Upper lobe of left lung (tissue), 6 donors: ENCODE results near the gene R3HDM4. TPM values are rescaled to one million over a fixed set of nuclear protein-coding genes. Genes with fewer than 3 reads are reported as not detected.

ENCODE experiments used
- ATAC-seq, 2 donors: fragments of 200-7000 bp; cut with Tn5 transposase; one replicate each; pipeline ENCODE4 v1.9.1; 2022; ENCODE audit warnings: mild to moderate bottlenecking in 2 of 2, moderate library complexity in 2 of 2; ENCODE audit not compliant: low FRiP score in 2 of 2
- DNase-seq, 2 donors: peaks; one replicate each; pipeline ENCODE4 v3.0.0-alpha.2; 2019 to 2020
- H3K27ac ChIP-seq, 4 donors: fragments of 200-600 bp; sonication (generic); one replicate each; pipeline ENCODE4 v1.5.1; 2016 to 2019
- H3K27me3 ChIP-seq, 4 donors: fragments of 200-600 bp; sonication (generic); one replicate each; pipeline ENCODE4 v1.5.1; 2017 to 2019
- H3K36me3 ChIP-seq, 4 donors: fragments of 200-600 bp; sonication (generic); one replicate each; pipeline ENCODE4 v1.5.1; 2016 to 2019
- H3K4me1 ChIP-seq, 4 donors: fragments of 200-600 bp; sonication (generic); one replicate each; pipeline ENCODE4 v1.5.1; 2018 to 2019
- H3K4me3 ChIP-seq, 4 donors: fragments of 200-600 bp; sonication (generic); one replicate each; pipeline ENCODE4 v1.5.1; 2017 to 2019; ENCODE audit warnings: mild to moderate bottlenecking in 2 of 4, moderate library complexity in 1 of 4
- H3K9me3 ChIP-seq, 4 donors: fragments of 200-600 bp; sonication (generic); one replicate each; pipeline ENCODE4 v1.5.1; 2018 to 2019
- CTCF ChIP-seq, 6 experiments: fragments of 450-650 bp in 4 of 6; fragments of 200-600 bp in 2 of 6; sonication (generic) in 2 of 6; IDR thresholded peaks; one replicate each; pipeline ENCODE4 v1.5.1; 2016 to 2019; ENCODE audit warnings: antibody characterized with exemption in 6 of 6
- EP300 ChIP-seq, 4 donors: sonication (generic); formaldehyde crosslinking; IDR thresholded peaks; one replicate each; pipeline ENCODE4 v1.5.1; 2017; ENCODE audit warnings: antibody characterized with exemption in 4 of 4, control low read depth in 2 of 4
- POLR2A ChIP-seq, 4 donors: fragments of 450-650 bp; IDR thresholded peaks; one replicate each; pipeline ENCODE4 v1.5.1; 2016 to 2017; ENCODE audit warnings: antibody characterized with exemption in 4 of 4, mild to moderate bottlenecking in 2 of 4
- POLR2AphosphoS5 ChIP-seq, 2 donors: sonication (generic); formaldehyde crosslinking; IDR thresholded peaks; one replicate each; pipeline ENCODE4 v1.5.1; 2017; ENCODE audit warnings: antibody characterized with exemption in 2 of 2
- WGBS, 2 donors: methylation state at CpG; one replicate each; pipeline ENCODE4 v1.1.5; 2017 to 2018; 5-methylcytosine and 5-hydroxymethylcytosine counted together
- total RNA-seq, 6 donors: library from RNA; depleted of rRNA in 4 of 6; stranded (reverse); fragments of >200 nt in 4 of 6; gene quantifications; one replicate each; pipeline versions ENCODE4 v1.1.0 to v1.2.1, GENCODE V29; 2016 to 2021
- donor health status: DM: no; HTN: no; CAD: no; lungs with moderate emphysema.
- donor health status: DM: no; HTN: yes; CAD: no; lungs with severe emphysema.

R3HDM4 gene
- 10 to 100 TPM; 39.6 to 71.2 (median 63.3) TPM for total RNA-seq

- H3K4me1 ChIP-seq, result peaks cover 29 to 44% (median 41%) of the 10 kb centered on the region in 4 donors
- H3K27ac ChIP-seq, result peak within 1 kb of the TSS; percentile 94 to 100 (median 96)
- peak; percentile 52 to 92 for ATAC-seq
- 0 to 1% methylated on average over 22 to 29 of the region's 76 CpGs for WGBS, 2 donors
- peak within 1 kb of the TSS; percentile 79 to 97 (median 84) for H3K4me3 ChIP-seq
- peak in 3 of 4 donors; percentile 12 to 69 (median 35) for TF ChIP-seq POLR2A (IDR thresholded peaks at IDR 0.05)
- TF ChIP-seq CTCF (IDR thresholded peaks at IDR 0.05), result peak in 1 of 6 experiments; percentile 7
- TF ChIP-seq EP300 (IDR thresholded peaks at IDR 0.05), result no peak
- TF ChIP-seq POLR2AphosphoS5 (IDR thresholded peaks at IDR 0.05), result peak; percentile 81 to 83
- H3K9me3 ChIP-seq, result no peaks in the 10 kb centered on the region
- peaks cover 1 to 19% (median 16%) of the 10 kb centered on the region in 4 donors for H3K27me3 ChIP-seq
- H3K36me3 ChIP-seq, result no peaks in the 10 kb centered on the region
- DNase-seq, result peak; percentile 84 to 98
Measured at GRCh38 chr19:913080-913748, at the start of gene R3HDM4. R3HDM4 (minus strand) TSS chr19:913219; CDS start chr19:913157, 62 bp downstream.

GRCh38 chr19:961866-962620, 49.0 kb upstream of the R3HDM4 start:
- Histone ChIP-seq H3K4me1 (peaks cover 4 to 18% (median 11%) of the 10 kb centered on the region in 4 donors), H3K9me3 (no peaks in the 10 kb centered on the region), H3K4me3 (no peak overlapping the region), H3K36me3 (peaks cover 6 to 41% (median 23%) of the 10 kb centered on the region in 4 donors), H3K27me3 (no peaks in the 10 kb centered on the region), H3K27ac (peak overlapping the region in 1 of 4 donors; percentile 25)
- no peak for TF ChIP-seq CTCF (IDR thresholded peaks at IDR 0.05)
- TF ChIP-seq POLR2AphosphoS5 (IDR thresholded peaks at IDR 0.05), result no peak
- no peak for TF ChIP-seq EP300 (IDR thresholded peaks at IDR 0.05)
- no peak for TF ChIP-seq POLR2A (IDR thresholded peaks at IDR 0.05)
- 65 to 76% methylated on average over 14 of the region's 14 CpGs for WGBS, 2 donors
- DNase-seq (no peak), ATAC-seq (no peak)

- TF ChIP-seq EP300 (IDR thresholded peaks at IDR 0.05) (no peak), POLR2AphosphoS5 (IDR thresholded peaks at IDR 0.05) (no peak), POLR2A (IDR thresholded peaks at IDR 0.05) (no peak), CTCF (IDR thresholded peaks at IDR 0.05) (no peak)
- H3K9me3 ChIP-seq, result no peaks in the 10 kb centered on the region
- no peaks in the 10 kb centered on the region for H3K27me3 ChIP-seq
- WGBS, 2 donors, result 70% methylated on average over 8 of the region's 8 CpGs; no CpG with 5 or more reads in 1 of the 2 donors
- no peak for ATAC-seq
- no peak overlapping the region for H3K4me3 ChIP-seq
- no peak overlapping the region for H3K27ac ChIP-seq
- no peak for DNase-seq
- peaks cover 4 to 25% (median 17%) of the 10 kb centered on the region in 4 donors for H3K4me1 ChIP-seq
- H3K36me3 ChIP-seq, result peaks cover 3 to 29% (median 15%) of the 10 kb centered on the region in 4 donors
Measured at GRCh38 chr19:960601-960938, 47.6 kb upstream of the R3HDM4 start.

GRCh38 chr19:960020-960419, 47.0 kb upstream of the R3HDM4 start:
- no peak for DNase-seq
- ATAC-seq, result no peak
- TF ChIP-seq POLR2A (IDR thresholded peaks at IDR 0.05), result no peak
- peaks cover 3 to 23% (median 12%) of the 10 kb centered on the region in 4 donors for H3K36me3 ChIP-seq
- 70 to 82% methylated on average over 4 to 11 of the region's 12 CpGs for WGBS, 2 donors
- no peak overlapping the region for H3K27ac ChIP-seq
- H3K27me3 ChIP-seq, result no peaks in the 10 kb centered on the region
- H3K9me3 ChIP-seq, result no peaks in the 10 kb centered on the region
- peaks cover 4 to 25% (median 17%) of the 10 kb centered on the region in 4 donors for H3K4me1 ChIP-seq
- H3K4me3 ChIP-seq, result no peak overlapping the region
